ENCODE results near the gene MYBBP1A.

Gene MYBBP1A

GRCh38 chr17:4551141-4551540, 4.0 kb downstream of the MYBBP1A start:
- DNase-seq, result no peak

GRCh38 chr17:4550534-4551039, 4.6 kb downstream of the MYBBP1A start:
- DNase-seq, result no peak

GRCh38 chr17:4549781-4550533, 5.2 kb downstream of the MYBBP1A start:
- no peak for DNase-seq

GRCh38 chr17:4548721-4549531, 6.3 kb downstream of the MYBBP1A start:
- no peak for DNase-seq

- DNase-seq, result no peak
These were observed 7.1 kb downstream of the MYBBP1A start for GRCh38 chr17:4548061-4548461.

GRCh38 chr17:4547118-4547906, 7.9 kb downstream of the MYBBP1A start:
- DNase-seq, result no peak

- DNase-seq, result no peak
These were observed 9.8 kb downstream of the MYBBP1A start for GRCh38 chr17:4545217-4545951.

GRCh38 chr17:4544951-4545216, 10.3 kb downstream of the MYBBP1A start:
- DNase-seq, result peak in 1 of 51 donors; percentile 22

- DNase-seq, result no peak
These were observed 10.8 kb downstream of the MYBBP1A start for GRCh38 chr17:4544135-4544950.

- DNase-seq, result peak in 2 of 51 donors; percentile 6 to 24
These were observed 11.6 kb downstream of the MYBBP1A start for GRCh38 chr17:4543557-4544026.

- no peak for DNase-seq
These were observed 12.4 kb downstream of the MYBBP1A start for GRCh38 chr17:4542726-4543191.

GRCh38 chr17:4542003-4542725, 13.0 kb downstream of the MYBBP1A start:
- no peak for DNase-seq

GRCh38 chr17:4541328-4542002, 13.7 kb downstream of the MYBBP1A start:
- peak in 10 of 51 donors; percentile 21 to 43 (median 28) for DNase-seq

GRCh38 chr17:4540687-4541327, 14.4 kb downstream of the MYBBP1A start:
- DNase-seq, result no peak

- DNase-seq, result peak in 3 of 51 donors; percentile 10 to 43 (median 24)
These were observed 14.9 kb downstream of the MYBBP1A start for GRCh38 chr17:4540224-4540651.

GRCh38 chr17:4539576-4540223, 15.5 kb downstream of the MYBBP1A start:
- DNase-seq, result no peak

GRCh38 chr17:4539025-4539424, 16.2 kb downstream of the MYBBP1A start:
- no peak for DNase-seq

All from hypothalamus (tissue), 51 donors.